ENCODE data around the gene DST.

Gene DST

DNA sequence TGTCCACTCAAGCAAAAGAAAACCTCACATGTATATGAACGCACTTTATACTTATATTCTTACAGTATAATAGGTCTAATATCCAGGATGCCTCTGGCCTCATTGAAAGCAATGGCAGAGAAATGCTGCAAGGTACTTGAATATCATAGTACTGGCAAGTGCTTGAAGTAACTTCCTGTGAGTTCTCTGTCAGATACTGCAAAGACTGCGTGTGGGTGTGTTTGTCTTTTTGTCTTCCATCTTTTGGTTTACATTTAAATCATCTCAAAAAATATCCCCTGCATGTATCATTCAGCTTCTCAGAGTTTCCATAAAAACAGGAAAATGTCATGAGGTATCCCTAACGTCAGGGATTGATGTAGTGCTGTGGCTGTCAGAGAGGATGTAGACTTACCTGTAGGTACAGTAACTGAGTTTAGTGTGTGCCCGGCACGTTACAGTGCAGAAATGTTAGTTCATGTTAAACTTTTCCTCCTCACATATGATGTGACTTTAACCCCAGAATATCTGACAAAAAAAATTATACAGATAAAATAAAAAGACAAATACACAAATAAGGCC lies 184.3 kb downstream of the DST start:
- DNase-seq (ENCODE audit: low read depth, low spot score), result no peak
- no peak overlapping the region for H3K27ac ChIP-seq

DNA sequence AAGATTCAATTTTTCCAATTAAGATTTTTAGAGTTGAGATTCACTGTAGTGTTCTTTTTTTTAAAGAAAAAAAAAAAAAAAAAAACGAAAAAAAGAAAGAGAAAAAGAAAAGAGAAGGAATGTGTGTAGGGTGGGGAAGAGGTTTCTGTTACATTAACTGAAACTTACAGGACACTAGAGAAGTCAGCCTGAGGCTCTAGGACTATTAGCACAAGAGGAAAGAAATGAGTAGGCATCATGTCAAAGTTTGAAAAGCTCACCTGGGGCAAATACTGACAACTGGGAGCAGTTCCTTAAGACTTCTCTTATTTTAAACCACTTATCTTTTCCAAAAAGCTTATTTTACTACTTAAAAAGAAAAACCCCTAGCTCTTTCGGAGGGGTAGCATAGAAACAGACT lies 185.9 kb downstream of the DST start:
- H3K27ac ChIP-seq, result no peak overlapping the region
- DNase-seq (ENCODE audit: low read depth, low spot score), result no peak

DNA sequence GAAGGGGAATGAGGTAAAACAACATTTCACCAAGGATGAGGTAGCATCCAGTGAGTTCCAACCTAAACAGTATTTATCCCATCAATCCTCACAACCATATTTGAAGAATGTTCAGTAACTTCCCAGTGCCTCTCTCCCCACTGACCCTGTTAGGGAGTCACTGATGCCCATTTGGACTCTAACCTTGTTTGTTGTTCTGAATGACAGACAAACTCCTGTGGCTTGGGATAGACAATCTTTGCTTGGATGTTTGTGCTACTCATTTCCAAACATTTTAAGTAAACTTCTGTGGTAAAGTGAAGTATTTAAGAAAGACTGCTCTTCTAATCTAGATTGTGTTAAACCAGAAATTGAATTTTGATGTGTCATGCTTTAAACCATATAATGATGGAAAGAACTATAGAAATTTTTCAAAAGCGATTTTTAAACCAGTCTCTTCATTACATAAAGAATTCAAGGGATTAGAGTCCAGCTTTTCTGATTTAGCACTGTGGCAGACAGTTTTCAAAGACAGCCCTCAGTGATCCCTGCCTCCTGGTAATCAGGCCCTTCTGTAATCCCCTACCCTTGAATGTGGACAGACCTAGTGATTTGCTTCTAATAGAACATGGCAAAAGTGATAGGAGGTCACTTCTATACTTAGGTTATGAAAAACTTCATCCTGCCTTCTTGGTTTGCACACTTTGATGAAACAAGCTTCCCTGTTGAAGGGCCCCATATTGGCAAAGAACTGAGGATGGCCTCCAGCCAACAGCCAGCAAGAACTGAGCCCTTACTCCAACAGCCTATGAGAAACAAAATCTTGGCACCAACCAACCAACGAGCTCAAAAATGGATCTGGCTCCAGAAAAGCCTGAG lies 191.6 kb downstream of the DST start:
- no peak for DNase-seq (ENCODE audit: low read depth, low spot score)
- H3K27ac ChIP-seq, result no peak overlapping the region

DNA sequence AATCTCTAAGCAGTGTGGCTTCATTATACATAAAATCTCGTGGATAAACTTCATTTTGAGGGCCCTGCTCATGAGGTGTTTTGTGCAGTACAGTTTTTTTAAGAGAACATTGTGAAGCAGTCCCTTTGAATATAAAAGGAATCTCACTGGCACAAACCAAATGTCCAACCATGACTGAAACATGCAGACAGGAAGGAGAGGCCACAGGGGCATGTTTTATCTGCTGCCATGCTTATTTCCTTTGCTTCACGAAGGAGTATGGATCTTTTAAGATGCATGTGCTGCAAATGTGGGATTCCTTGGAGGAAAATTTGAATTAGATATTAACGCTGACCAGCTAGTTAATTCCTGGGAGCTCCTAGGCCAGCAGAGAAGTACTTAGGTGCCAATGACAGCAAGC lies 192.3 kb downstream of the DST start:
- no peak for DNase-seq (ENCODE audit: low read depth, low spot score)
- H3K27ac ChIP-seq, result no peak overlapping the region

DNA sequence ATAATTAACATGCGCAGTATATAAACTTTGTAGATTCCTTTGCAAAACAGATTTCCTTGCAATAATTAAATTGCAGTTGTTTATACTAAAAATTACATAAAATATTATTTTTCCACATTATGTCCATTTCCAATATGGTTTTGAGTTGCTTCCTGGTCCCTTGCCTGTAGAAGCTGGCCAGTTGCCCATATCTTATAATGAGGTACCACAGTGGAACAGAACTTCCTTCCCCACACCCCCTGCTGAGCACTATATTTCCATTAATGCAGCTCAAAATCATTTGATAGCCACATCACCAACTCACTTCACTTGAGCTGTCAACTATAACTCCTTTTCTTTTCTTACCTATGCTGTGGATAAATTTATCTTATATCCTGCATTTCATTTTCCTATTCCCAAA lies 194.6 kb downstream of the DST start:
- H3K27ac ChIP-seq, result no peak overlapping the region
- DNase-seq (ENCODE audit: low read depth, low spot score), result no peak

DNA sequence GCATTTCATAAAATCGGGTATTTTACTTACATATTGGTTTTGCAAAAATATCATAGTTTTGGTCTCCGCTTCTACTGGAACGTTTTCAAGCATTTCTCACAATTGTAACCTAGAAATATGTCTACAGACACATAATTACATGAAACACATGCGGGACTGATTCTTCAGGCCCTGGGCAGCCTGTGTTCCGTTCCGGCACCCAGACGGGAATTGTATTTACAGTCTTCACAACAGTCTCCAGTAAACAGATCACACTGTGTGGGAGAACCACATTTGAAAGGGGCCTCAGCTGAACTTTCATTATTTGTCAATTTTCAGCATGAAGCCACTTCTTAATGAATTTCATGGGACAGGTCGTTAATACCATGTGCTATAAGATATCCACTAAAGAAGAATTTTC lies 196.9 kb downstream of the DST start:
- no peak overlapping the region for H3K27ac ChIP-seq
- DNase-seq (ENCODE audit: low read depth, low spot score), result no peak

DNA sequence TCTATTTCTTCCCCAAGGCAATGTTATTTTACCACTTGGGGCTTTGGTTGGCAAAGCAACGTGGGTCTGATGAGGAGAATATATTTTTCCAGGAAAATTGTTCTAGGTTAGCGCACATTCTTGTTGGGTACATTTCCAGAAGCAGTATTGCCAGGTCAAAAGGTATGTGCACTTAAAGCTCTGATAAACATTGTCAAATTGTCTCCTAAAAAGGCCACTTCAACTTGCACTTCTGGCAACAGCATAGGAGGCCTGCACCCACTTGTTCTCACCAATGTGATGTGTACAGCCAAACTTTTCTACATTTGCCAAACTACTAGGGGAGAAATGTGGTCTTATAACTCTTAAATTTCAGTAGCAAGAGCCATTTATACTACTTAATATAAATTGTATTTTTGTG lies 197.8 kb downstream of the DST start:
- H3K27ac ChIP-seq, result no peak overlapping the region

DNA sequence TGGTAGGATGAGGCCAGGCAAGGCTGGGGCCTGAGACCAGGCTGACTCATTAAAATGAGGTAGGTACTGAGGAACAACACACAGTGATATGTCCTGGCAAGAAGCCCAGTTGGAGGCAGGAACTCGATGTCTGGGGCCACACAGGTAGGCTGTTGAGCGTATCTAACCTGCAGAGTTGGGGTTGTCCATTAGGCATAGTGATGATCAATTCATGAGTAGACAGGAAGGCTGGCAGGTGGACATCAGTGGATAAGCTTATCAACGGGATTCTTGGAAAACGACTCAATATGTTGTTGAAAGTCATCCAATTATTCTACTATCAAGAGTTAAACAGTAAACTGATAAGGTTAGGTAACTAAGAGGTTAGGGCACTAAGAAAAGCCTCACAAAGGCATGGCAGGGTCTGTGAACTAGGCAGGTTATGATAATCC lies 202.1 kb downstream of the DST start:
- H3K27ac ChIP-seq, result peak overlapping the region; percentile 16
- peak; percentile 46 for DNase-seq (ENCODE audit: low read depth, low spot score)

More for the DNA sequence above, 197.8 kb downstream of the DST start:
- DNase-seq (ENCODE audit: low read depth, low spot score), result no peak

DNA sequence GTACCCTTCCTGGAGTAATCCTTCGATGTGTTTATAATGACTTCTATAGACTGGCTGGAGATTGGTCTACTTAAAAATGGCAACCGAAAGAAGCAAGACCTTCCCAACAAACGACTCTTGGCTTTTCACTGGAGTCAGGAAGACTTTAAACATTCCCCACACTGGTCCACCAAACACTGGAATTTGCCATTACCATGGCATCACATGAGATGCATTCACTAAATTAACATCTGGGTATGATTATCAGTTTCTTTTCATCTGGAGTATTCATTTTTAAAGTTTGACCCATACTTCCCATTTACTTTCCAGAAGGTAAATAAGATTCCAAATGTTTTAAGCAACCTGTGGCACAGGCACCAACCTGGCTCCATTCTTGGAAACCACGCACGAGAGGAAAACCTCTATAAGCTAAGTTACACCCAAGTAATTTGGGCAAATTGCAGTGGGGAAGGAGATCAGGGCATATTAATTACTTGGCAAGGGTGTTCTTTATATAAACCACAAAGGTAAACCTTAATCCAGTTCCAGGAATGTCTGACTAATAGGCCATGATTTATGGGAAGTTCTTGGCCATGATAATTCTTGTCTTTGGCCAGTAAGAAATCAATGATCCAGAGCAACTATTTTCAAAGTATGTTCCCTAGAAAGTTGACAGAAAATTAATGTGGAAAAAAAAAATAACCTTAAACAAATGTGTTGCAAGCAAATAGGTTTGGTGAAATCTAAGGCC lies 205.4 kb downstream of the DST start:
- DNase-seq (ENCODE audit: low read depth, low spot score), result peak; percentile 27
- H3K27ac ChIP-seq, result no peak overlapping the region

DNA sequence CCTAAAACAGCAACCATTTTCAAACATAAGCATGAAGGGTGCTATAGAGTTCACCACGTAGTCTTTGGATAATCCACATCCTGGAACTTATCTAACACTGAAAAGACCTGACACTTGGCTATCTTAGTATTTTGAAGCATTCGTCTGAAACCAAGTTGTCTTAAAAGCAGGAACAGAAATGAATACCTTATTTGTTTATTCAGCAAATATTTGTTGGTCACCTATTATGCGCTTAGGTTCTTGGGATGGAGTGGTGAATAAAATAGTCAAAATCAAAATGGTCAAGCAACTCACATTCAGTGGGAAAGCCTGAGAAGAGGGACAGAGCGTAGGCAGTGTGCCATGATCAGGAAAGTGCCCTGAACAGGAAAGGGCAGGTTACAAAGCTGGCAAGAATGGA lies 206.9 kb downstream of the DST start:
- no peak overlapping the region for H3K27ac ChIP-seq
- no peak for DNase-seq (ENCODE audit: low read depth, low spot score)

DNA sequence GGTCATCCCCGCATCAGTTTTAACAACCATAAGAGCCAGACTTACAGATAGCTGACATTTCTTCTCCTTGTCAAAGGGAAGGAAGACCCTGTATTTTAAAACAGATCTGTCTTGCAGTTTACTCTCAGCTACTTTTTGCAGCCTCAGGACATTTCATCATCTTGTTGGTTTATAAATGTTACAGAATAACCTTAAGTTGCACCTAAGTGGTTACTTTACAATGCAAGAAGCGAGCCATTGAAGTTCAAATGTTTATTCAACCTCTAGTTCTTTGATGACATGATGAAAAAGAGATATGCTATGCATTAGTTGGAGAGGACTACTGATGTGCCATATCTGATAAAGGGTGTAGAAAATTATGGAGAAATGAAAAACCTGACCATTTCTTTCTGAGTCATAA lies 207.4 kb downstream of the DST start:
- no peak overlapping the region for H3K27ac ChIP-seq
- no peak for DNase-seq (ENCODE audit: low read depth, low spot score)

DNA sequence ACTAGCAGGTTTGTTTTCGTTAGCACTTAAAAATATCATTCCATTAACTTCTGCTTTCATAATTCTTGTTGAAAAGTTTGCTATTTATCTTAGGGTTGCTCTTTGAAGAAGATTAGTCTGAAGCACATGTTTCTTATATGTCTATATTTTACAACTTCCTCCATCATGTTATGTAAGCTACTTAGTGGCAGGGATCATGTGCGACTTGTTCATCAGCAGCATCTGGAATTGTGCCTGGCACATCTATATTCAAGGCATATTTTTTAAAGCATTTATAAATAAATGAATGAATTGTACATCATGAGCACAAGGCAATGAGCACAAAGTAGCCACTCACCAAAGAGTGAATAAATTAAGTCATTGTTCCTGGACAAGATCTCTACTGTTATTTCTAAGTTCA lies 208.1 kb downstream of the DST start:
- H3K27ac ChIP-seq, result no peak overlapping the region
- no peak for DNase-seq (ENCODE audit: low read depth, low spot score)

DNA sequence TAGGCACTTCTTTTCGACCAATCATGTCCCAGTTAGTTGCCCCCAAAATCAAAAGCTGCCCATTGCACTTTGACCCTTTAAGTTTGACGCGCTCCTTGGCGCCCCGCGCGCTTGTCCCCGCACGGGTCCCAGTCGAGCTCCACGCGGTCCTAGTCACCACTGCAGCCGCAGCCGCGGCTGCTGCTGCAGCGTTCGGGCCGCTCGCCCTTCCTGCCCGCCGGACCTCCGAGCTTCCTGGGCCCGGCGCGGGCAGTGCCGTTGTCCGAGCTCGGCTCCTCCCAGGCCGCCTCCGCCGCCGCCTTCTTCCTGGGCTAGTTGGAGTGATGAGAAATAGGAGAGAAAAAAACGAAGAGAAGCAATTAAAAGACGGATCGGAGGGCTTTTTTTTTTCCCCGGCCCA lies 209.6 kb downstream of the DST start:
- DNase-seq (ENCODE audit: low read depth, low spot score), result no peak
- no peak overlapping the region for H3K27ac ChIP-seq

DNA sequence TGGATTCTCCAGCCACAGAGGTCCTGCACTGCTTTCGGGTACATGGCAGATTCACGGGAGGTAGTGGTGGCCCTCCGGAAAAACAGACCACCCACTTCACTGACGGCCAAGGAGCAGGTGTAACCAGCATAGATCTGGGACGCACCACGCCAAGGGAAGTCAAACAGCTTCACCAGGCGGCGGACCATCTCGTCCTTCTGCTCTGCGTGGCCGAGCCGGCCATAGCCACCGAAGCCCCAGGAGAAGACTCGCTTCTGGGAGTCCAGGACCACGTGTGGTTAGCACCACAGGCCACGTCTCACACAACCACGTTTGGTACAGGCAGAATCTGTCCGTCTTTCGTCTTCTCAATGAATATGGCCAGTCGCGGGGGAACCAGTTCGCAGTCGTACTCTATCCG lies 210.5 kb downstream of the DST start:
- DNase-seq (ENCODE audit: low read depth, low spot score), result no peak
- no peak overlapping the region for H3K27ac ChIP-seq

DNA sequence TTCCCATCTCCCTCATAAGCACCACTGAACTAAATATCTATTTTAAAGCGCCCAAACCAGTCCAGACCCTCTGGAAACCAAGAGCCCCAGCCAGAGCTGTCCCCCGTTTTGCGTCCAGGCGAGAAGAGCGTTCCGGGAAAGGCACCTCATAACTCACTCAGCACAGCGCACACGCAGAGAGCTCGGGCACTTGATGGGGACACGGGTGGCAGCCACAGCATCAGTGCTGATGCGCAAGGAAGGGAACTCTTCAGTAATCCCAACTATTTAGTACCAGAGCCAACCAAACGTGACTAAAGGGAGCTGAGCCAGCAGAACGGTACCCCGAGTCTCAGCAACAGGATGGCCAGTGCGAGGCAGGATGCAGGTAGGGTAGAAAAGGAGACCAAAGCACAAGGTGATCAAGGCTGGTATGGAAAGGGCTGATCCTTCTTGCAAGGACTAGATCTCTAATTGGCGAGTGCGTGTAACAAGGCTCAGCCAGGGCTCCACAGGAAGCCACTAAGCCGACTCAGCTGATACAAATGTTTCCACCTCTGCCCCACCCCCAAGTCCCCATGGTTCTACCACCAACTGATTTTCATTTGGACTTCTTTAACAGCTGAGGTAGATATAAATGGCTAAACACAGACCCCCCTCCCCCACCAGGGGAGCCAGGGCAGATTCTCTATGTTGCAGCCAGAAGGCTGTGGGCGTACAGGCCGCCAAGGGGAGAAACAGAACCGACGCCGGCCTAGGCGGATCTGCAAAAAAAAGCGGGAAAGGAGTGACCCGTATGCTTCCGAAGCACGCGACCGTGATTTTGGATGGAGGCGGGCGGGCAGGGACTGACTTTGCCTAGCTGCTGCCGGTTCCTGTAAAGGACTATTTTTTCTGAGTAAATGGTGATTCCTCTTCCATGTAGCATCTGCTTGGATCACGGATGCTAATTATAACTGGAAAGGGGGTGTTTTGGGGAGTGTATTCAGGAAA lies 211.8 kb downstream of the DST start:
- no peak overlapping the region for H3K27ac ChIP-seq

DNA sequence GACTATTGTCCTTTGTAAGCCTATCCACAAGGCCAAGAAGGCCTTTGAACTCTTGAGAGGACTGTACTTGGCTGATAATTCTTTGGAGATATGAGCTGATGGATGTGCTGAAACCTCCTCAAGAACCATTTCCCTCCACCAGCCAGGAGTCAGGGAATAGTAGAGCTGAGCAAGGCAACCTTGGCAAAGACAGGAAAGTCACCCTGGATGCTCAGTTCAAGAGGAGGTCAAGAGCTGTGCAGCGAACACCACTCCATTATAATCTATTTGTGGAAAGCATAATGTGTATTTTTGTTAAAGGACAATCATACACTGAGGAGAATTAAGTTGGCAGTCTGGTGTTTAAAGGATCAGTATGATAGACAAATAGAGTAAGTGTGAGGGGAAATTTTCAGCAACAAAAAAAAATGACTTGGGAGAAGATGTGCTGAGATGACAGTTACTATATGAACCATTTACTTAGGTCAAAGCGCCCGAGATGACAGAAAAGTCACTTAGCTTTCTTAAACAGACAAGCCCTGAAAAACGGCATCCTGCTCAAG lies 218.1 kb downstream of the DST start:
- no peak for DNase-seq (ENCODE audit: low read depth, low spot score)
- H3K27ac ChIP-seq, result no peak overlapping the region

More for the DNA sequence above, 211.8 kb downstream of the DST start:
- no peak for DNase-seq (ENCODE audit: low read depth, low spot score)

DNA sequence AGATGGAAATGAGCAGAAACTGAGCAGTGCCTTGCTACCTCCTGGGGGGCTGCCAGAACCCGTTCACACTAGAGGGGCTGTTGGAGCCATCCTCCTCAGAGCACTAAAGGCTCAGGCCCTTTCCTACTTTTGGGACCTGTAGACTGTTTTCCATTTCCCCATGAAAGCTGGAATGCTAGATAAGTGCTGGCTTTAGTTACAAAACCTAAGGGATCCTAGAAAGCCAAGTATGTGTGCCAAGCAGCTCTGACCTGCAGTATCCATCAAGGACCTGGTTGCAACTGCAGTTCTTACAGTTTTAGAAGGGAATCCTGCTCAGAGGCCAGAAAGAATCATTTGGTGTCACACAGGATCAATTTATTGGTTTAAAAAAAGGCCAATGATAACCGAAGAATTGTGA lies 218.6 kb downstream of the DST start:
- no peak for DNase-seq (ENCODE audit: low read depth, low spot score)
- no peak overlapping the region for H3K27ac ChIP-seq

DNA sequence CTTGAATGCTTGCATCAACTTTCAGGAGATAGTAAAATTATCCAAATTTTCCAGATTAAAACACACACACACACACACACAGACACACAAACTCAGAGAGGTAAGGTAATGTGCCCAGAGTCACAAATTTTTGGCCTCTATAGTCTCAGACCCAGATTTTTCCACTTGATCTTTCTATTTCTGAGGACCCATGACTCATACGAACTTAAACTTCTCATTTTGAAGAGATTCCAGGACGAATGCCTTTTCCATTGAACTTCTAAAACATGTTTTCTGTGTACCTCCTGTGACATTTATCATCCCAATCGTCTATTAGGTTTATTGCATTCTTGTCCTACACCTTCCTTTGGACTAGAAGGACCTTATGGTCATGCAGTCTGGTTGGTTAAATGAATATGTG lies 222.4 kb downstream of the DST start:
- H3K27ac ChIP-seq, result no peak overlapping the region
- DNase-seq (ENCODE audit: low read depth, low spot score), result no peak

DNA sequence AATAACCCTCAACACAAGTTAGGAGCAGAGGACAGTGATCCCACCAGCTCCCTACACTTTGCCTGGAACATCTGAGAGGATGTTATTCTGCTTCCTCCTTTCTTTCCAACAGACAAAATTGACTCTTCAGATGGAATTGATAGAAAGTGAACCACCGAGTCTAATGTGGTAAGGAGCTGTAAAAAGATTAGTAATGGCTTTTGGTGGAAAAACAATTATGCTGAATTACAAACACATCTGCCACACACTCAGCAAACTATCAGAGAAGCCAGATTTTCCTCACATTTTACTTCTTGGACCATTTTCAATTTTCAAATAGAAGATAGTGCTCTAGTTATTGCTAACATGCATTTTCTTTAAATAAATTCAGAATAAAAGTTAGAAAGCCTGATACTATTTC lies 223.5 kb downstream of the DST start:
- no peak overlapping the region for H3K27ac ChIP-seq
- no peak for DNase-seq (ENCODE audit: low read depth, low spot score)

DNA sequence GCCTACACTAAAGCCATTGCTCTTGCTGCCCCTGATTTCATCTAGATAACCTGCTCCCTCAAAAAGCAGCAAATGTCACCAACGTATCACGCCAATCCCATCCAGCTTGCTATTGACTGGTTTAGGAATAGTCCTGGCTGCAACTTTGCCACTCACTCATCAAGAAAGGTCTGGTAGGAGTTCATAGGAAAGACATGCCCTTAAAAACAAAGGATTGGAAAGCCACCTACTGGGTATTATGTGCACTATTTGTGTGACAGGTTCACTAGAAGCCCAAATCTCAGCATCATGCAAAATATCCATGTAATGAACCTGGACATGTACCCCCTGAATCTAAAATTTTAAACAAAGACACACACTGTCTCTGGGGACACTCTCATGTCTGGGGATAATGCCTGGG lies 224.9 kb downstream of the DST start:
- H3K27ac ChIP-seq, result no peak overlapping the region
- no peak for DNase-seq (ENCODE audit: low read depth, low spot score)
